Measurements from ENCODE around the gene SPPL3. TPM values are rescaled to one million over a fixed set of nuclear protein-coding genes. Genes with fewer than 3 reads are reported as not detected.

The SPPL3 gene
- total and polyA plus RNA-seq, 12 donors = 9.7 to 45.0 (median 35.7) TPM

DNA sequence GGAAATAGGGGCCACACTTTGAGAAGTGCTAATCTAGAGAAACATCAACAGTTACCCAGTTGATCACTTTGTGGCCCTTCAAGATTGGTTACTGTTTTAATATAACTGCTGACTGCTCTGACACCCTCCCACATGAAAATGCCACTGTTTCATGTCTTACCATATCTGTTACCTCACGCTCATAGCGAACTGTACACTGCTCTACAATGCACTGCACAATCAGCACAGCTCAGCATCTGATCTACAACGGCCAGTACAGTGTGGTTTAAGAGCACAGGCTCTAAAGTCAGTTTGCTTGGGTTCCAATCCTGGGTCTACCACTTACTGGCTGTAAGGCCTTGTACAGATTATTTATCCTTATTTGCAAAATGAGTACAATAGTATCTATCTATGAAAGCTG lies 39.1 kb downstream of the SPPL3 start:
- TF ChIP-seq, protein P1, sequence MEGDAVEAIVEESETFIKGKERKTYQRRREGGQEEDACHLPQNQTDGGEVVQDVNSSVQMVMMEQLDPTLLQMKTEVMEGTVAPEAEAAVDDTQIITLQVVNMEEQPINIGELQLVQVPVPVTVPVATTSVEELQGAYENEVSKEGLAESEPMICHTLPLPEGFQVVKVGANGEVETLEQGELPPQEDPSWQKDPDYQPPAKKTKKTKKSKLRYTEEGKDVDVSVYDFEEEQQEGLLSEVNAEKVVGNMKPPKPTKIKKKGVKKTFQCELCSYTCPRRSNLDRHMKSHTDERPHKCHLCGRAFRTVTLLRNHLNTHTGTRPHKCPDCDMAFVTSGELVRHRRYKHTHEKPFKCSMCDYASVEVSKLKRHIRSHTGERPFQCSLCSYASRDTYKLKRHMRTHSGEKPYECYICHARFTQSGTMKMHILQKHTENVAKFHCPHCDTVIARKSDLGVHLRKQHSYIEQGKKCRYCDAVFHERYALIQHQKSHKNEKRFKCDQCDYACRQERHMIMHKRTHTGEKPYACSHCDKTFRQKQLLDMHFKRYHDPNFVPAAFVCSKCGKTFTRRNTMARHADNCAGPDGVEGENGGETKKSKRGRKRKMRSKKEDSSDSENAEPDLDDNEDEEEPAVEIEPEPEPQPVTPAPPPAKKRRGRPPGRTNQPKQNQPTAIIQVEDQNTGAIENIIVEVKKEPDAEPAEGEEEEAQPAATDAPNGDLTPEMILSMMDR (IDR thresholded peaks at IDR 0.05) = no peak
- no peaks in the 10 kb centered on the region for H3K9me3 ChIP-seq
- H3K4me1 ChIP-seq = peaks cover 0 to 32% (median 19%) of the 10 kb centered on the region in 9 donors
- peaks cover 0 to 13% (median 0%) of the 10 kb centered on the region in 9 donors for H3K36me3 ChIP-seq
- H3K4me3 ChIP-seq = no peak overlapping the region
- intact Hi-C loops (cut with DNase I) = loop anchor here in 1 of 10 donors (10.0 kb wide), 1 partner anchor 100 kb away; no protein-coding TSS in a partner anchor
- WGBS, 2 donors = 50 to 80% methylated on average over 3 of the region's 3 CpGs
- H3K27ac ChIP-seq = no peak overlapping the region
- H3K27me3 ChIP-seq = no peaks in the 10 kb centered on the region
- ATAC-seq (peak in 1 of 8 donors; percentile 52), DNase-seq (no peak)

DNA sequence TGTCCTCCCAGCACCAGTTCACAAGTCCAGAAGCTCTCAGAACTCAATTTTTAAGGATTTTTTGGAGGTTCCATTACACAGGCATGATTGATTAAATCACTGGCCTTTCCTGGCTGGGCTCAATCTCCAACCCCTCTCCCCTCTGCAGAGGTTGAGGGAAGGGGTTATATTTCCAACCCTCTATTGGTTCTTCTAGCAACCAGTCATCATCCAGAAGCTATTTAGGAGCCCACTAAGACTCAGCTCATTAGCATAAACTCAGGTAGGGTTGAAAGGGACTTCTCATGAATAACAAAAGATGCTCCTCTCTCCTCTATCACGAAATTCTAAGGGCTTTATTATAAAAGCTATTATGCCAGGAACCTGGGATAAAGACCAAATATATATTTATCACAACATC lies 41.5 kb downstream of the SPPL3 start:
- peaks cover 0 to 35% (median 17%) of the 10 kb centered on the region in 9 donors for H3K4me1 ChIP-seq
- DNase-seq (no peak), ATAC-seq (no peak)
- 77 to 96% methylated on average over 1 of the region's 1 CpG for WGBS, 2 donors
- H3K27ac ChIP-seq = no peak overlapping the region
- no peak overlapping the region for H3K4me3 ChIP-seq
- no peaks in the 10 kb centered on the region for H3K27me3 ChIP-seq
- peaks cover 0 to 7% (median 0%) of the 10 kb centered on the region in 9 donors for H3K36me3 ChIP-seq
- TF ChIP-seq, protein P1 (IDR thresholded peaks at IDR 0.05) = no peak
- H3K9me3 ChIP-seq = peaks cover 0 to 12% (median 0%) of the 10 kb centered on the region in 11 donors
- intact Hi-C loops (cut with DNase I) = loop anchor here in 1 of 10 donors (10.0 kb wide), 1 partner anchor 102 kb away; no protein-coding TSS in a partner anchor

DNA sequence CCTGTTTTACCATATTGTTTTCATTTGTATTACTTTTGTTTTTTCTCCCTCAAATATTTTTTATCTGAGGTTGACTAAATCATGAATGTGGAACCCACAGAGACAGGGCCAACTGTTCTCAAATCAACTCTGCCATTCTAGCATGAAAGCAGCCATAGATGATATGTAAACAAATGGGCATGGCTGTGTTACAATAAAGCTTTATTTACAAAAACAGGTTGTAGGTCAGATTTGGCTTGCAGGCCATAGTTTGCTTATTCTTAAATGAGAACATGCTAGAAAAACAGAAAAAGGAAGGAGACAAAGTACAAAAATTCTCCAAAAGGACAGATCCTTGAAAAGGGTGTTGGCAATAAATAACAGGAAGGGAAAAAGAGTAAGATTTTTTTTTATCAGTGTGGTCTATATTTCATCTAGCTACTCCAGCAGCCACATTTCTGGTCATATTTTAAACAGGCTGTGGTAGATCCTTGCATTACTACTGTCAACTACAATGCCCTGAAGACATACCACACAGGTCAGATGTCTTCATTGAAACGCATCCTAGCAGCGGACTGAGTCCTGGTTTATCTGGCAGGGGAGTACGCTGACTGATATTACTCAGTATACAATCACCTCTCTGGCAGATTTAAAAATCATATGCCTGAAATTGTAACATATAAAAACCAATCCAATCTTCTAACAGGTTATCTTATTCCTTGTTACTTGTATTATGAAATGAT lies 42.9 kb downstream of the SPPL3 start:
- 90 to 97% methylated on average over 3 of the region's 3 CpGs for WGBS, 2 donors
- DNase-seq = no peak
- TF ChIP-seq, protein P1 (IDR thresholded peaks at IDR 0.05) = no peak
- Histone ChIP-seq H3K27ac (no peak overlapping the region), H3K4me1 (peaks cover 0 to 38% (median 19%) of the 10 kb centered on the region in 9 donors), H3K9me3 (peaks cover 0 to 12% (median 0%) of the 10 kb centered on the region in 11 donors), H3K4me3 (no peak overlapping the region), H3K36me3 (no peaks in the 10 kb centered on the region), H3K27me3 (no peaks in the 10 kb centered on the region)
- no peak for ATAC-seq
- intact Hi-C loops (cut with DNase I) = loop anchor here in 1 of 10 donors (10.0 kb wide), 1 partner anchor 104 kb away; no protein-coding TSS in a partner anchor

DNA sequence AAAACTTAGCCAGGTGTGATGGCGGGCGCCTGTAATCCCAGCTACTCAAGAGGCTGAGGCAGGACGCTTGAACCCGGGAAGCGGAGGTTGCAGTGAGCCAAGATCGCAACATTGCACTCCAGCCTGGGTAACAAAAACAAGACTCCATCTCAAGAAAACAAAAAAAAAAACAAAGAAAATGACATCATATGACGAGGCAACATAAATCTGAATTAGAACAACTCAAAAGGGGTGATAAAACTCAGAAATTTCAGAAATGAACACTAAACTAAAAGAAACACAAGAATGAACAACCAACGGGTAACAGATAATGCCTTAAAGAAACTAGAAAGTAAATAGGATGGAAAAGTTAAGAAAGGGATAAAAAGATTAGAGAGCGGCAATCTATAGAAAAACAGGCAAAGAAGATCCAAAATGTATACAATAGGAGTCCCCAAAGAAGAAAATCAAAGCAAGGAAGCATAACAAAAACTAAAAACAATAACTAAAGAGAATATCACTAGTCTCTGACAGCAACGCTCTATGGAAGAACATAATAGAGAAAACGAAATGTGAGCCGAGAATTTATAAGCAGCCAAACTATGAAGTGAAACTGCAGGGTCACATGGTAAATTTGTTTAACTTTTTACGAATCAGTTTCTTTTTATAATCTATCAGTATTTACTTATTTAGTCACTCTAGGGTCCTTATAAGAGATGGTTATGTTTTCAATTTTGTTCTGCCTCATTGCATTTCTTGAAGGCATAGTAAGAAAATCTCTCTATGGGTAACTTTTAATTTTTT lies 45.7 kb downstream of the SPPL3 start:
- intact Hi-C loops (cut with DNase I) = loop anchor here in 1 of 10 donors (5.0 kb wide), 2 partner anchors 44 to 114 kb away; partner anchors contain the start of gene SPPL3
- H3K27ac ChIP-seq = no peak overlapping the region
- 96 to 98% methylated on average over 13 of the region's 13 CpGs for WGBS, 2 donors
- peaks cover 0 to 12% (median 0%) of the 10 kb centered on the region in 11 donors for H3K9me3 ChIP-seq
- TF ChIP-seq, protein P1 (IDR thresholded peaks at IDR 0.05) = no peak
- H3K4me1 ChIP-seq = peaks cover 0 to 43% (median 32%) of the 10 kb centered on the region in 9 donors
- H3K4me3 ChIP-seq = no peak overlapping the region
- no peak for DNase-seq
- ATAC-seq = no peak
- H3K36me3 ChIP-seq = no peaks in the 10 kb centered on the region
- no peaks in the 10 kb centered on the region for H3K27me3 ChIP-seq
